SK-N-SH treated with all-trans-retinoic acid at 6 μM for 48 hours (cell line): ENCODE data around the gene TXNRD3.

Experiments used
- BACH2 ChIP-seq: fragments of 250-450 bp; sonication (Bioruptor Pico); IDR thresholded peaks from 2 replicates; pipeline ENCODE4 v1.9.0; 2021; ENCODE audit warnings: mild to moderate bottlenecking, borderline replicate concordance
- RARB ChIP-seq: fragments of 250-450 bp; sonication (Bioruptor Pico); IDR thresholded peaks from 2 replicates; pipeline ENCODE4 v1.8.0; 2021; ENCODE audit warnings: mild to moderate bottlenecking, moderate library complexity
- ZFP3 ChIP-seq: fragments of 250-450 bp; sonication (Bioruptor Pico); IDR thresholded peaks from 2 replicates; pipeline ENCODE4 v1.5.0; 2020; ENCODE audit warnings: mild to moderate bottlenecking, moderate library complexity
- ZFP30 ChIP-seq: fragments of 450-650 bp; formaldehyde crosslinking; IDR thresholded peaks from 2 replicates; pipeline ENCODE4 v1.5.0; 2022; ENCODE audit warnings: mild to moderate bottlenecking, moderate library complexity
- ZNF8 ChIP-seq: fragments of 450-650 bp; formaldehyde crosslinking; IDR thresholded peaks from 2 replicates; pipeline ENCODE4 v1.5.0; 2020; ENCODE audit warnings: mild to moderate bottlenecking, moderate library complexity
- TF ChIP-seq, protein P1 (sequence below): fragments of 250-450 bp; sonication (Bioruptor Pico); IDR thresholded peaks from 2 replicates; pipeline ENCODE4 v1.8.0; 2020; ENCODE audit warnings: mild to moderate bottlenecking, moderate library complexity, borderline replicate concordance

DNA sequence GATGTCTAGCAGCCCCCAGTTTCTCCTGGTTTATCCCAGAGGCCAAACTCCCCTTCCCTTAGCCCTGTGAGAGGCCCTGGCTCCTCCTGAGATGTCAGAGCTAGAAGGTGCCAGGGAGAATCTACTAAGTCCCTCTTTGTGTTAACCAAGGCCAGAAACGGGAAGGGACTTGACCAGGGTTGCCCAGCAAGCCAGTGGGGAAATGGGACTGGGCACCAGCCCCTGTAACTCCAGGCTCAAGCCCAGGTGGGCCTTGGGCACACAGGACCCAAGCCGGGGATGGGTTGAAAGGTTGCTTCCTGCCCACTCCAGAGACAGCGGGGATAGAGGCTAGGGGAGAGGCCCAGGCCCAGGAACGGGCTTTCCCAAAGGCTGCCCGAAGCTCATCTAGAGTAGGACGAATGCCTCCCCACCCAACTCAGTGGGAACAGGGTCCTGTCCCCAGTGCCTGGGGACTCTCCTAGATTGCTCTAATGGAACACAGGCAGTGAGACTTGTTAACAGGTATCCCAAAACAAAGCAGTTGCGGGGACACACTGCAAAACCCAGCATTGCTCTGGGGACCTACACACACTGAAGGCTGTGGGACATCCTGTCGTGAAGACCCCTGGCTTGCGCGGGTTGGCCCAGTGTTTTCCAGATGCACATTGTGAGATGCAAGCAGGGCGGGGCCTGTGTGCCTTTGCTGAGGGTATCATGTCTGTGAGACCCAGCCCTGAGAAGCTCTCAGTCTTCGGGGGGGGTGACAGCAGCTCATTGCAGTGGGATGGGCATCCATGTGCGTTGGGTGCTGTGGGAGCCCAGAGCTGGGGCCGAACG is 12.9 kb upstream of the TXNRD3 start:
- TF ChIP-seq, protein P1, sequence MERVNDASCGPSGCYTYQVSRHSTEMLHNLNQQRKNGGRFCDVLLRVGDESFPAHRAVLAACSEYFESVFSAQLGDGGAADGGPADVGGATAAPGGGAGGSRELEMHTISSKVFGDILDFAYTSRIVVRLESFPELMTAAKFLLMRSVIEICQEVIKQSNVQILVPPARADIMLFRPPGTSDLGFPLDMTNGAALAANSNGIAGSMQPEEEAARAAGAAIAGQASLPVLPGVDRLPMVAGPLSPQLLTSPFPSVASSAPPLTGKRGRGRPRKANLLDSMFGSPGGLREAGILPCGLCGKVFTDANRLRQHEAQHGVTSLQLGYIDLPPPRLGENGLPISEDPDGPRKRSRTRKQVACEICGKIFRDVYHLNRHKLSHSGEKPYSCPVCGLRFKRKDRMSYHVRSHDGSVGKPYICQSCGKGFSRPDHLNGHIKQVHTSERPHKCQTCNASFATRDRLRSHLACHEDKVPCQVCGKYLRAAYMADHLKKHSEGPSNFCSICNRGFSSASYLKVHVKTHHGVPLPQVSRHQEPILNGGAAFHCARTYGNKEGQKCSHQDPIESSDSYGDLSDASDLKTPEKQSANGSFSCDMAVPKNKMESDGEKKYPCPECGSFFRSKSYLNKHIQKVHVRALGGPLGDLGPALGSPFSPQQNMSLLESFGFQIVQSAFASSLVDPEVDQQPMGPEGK (CRISPR knock-in tag): no peak
- TF ChIP-seq ZFP30 (CRISPR knock-in tag): no peak
- no peak for TF ChIP-seq ZNF8
- TF ChIP-seq ZFP3: no peak
- no peak for TF ChIP-seq RARB (CRISPR knock-in tag)
- TF ChIP-seq BACH2 (CRISPR knock-in tag): no peak
